Activated T-helper 9 cell treated with anti-CD3 and anti-CD28 coated beads, Interleukin-2, amount 50 U/mL, for 16 hours (primary cell): ENCODE measurements around the gene RXRA.
A peak's percentile ranks its signal among the peaks of the same experiment; 100 is the strongest.

ENCODE experiments used
- DNase-seq: peaks from one replicate; pipeline ENCODE4 v3.0.0-alpha.2; 2020; ENCODE audit warnings: low read depth

The RXRA gene

DNA sequence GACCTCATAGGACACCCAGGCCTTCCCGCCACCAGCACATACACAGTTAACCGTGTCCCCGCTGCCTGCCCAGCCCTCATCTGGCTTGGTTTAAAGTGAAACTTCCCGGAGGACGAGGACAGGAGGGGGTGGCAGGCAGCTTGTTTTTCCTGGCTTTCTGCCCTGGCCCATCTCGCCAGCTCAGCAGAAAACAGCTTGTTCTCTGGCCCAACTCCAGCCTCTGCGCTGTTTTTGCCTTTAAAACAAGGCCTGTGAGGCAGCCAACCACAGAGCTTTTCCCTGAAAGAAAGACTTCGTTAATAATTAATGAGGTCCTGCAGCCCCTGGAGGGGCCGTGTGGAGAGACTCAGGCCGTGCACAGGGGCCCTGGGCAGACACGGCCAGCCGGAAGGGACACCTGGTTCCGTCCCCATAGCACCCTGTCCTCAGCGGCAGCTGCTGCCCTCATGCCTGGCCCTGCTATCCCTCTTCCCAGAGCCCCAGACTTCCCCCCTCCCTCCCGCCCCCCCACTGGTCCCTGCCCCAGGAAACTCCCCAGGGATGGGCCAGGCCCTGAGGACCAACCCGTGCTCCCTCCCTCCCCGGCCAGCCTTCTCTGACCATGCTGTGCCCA is 108.7 kb downstream of the RXRA start:
- no peak for DNase-seq

- DNase-seq, result no peak
Observed at GRCh38 chr9:134435550-134436378, 109.5 kb downstream of the RXRA start.

GRCh38 chr9:134436379-134436762 is 110.1 kb downstream of the RXRA start:
- DNase-seq, result no peak

DNA sequence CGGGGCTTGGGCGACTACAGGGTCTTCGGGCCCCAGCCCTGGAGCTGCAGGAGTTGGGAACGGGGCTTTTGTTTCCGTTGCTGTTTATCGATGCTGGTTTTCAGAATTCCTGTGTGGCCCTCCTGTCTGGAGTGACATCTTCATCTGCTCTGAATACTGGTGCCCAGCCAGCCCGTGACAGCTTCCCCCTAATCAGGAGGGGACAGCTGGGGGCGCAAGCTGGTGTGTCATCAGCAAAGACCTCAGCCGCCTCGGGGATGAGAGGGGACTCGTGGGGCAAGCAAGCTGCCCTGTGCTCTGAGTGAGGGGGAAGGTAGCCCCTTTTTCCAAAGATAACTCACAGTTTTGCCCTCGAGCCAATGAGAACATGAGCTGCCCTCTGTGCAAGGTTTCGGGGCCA is 110.7 kb downstream of the RXRA start:
- DNase-seq, result no peak

DNA sequence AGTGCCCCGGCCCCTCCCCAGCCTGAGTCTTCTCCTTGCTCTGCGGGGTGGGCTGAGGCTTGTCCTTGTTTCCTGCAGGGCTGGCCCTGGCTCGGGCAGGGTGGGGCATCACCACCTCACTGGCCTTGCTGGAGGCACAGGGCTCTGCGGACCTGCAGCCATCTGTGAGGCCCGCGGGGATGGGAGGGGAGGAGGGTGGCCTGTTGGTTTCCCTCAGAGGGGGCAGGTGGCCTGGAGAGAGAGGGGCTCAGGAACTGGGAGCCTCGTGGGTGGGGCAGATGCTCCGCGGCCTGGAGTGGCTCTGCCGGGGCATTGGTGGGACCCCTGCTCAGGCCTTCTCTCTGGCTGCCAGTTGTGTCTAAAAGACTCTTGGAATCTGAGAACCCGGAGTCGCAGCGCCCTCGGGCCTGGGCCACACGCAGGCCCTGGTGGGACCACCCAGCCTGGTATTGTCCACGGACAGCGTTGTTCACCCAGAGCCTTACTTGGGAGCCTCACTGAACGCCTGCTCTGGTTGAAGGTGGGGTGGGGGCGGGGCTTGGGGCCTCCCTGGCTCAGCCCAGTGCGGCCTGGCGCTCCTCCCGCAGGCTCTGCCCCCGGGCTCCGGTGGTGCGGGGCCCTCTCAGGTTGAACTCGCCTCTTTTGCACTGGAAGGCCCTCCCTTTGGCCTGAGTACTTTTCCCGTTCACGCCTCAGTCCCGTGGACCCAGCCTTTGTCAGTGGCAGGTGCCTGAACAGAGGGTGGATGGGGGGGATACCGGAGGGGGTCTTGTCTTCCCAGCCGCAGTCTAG is 111.3 kb downstream of the RXRA start:
- DNase-seq, result no peak

DNA sequence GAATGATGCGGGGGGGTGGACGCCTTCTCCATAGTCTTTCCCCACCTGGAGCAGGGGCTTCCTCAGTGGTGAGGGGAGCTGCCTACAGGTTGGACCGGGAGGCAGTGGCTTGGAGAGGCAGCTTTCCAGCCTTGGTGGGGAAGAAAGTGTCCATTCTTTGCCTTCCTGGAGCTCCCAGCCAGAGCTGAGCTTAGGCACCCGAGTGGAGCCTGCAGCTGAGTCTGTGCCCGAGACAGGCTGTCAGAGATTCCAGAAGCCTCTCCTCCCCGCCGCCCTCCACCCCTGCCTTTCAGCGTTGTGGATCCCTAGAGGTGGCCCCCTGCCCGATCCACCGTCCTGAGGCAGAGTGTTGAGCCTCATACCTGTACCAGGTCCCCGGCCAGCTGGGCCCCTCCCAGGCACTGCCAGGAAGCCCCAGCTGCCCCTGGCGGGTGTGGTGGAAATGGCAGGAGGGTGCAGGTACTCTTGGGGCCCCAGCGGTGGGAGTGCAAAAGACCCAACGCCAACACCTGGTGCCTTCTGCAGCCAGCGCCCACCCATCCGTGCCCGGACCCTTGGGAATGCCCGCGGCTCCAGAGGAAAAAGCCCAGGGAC is 112.0 kb downstream of the RXRA start:
- no peak for DNase-seq

DNA sequence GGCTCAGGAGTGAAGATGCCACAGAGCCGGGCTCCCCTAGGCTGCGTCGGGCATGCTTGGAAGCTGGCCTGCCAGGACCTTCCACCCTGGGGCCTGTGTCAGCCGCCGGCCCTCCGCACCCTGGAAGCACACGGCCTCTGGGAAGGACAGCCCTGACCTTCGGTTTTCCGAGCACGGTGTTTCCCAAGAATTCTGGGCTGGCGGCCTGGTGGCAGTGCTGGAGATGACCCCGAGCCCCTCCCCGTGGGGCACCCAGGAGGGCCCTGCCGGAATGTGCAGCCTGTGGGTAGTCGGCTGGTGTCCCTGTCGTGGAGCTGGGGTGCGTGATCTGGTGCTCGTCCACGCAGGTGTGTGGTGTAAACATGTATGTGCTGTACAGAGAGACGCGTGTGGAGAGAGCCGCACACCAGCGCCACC is 113.1 kb downstream of the RXRA start:
- DNase-seq, result no peak

DNA sequence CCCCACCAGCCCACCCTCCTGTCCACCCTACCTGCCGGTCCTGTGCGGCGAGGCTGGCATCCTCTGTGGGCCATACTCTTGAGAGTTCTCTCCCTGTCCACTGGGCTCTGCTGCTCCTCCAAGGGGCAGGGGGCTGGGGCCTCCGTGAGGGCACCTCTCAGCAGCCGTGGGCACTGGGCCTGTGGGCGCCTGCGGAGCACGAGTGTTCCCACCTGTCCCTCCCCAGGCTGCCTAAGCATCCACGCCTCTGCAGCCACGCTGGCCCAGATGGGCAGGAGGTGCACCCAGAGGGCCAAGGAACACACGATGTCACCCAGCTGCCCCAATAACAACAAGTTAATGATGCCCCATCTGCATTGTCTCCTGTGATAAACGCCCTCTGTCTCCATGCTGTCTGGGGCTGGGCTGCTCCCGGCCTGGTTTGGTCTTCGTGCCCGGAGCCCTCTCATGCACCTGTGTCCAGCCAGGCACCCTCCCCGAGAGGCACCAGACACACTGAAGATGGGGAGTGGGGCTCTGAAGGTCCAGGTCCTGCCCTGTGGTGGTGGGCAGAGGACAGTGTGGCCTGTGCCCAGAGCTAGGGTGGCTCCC is 114.5 kb downstream of the RXRA start:
- no peak for DNase-seq

- no peak for DNase-seq
Observed at GRCh38 chr9:134441227-134442084, 115.2 kb downstream of the RXRA start.

GRCh38 chr9:134442085-134442474 is 115.8 kb downstream of the RXRA start:
- no peak for DNase-seq

DNA sequence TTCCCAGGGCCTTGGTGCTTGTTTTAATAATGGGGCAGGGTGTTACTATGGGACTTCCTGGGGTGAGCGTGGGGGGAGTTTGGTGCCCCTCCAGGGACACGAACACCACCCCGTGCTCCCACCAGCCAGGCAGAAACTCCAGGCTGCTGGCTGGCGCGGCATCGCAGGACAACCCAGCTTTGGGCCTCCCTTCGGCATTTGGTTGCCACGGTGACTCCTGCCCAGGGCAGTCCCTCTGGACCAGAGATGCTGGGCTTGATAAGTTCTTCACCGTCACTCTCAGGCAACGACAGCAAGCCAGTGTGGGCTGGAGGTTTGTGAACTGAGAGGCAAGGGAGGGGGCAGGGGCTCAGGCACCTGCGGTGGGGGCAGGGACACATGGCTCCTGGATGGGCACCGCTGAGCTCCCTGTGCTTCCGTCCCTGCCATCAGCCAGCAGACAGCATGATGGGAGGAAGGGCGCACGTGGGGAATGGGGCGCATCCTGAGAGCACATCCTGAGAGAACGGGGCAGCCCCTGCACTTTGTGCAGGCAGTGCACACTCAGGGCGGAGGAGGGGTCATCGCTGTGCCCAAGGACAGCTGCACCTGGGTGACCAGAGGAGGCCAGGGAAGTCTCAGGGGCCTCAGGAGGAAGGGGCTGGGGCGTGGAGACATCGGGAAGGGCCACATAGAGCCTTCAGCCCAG is 116.4 kb downstream of the RXRA start:
- no peak for DNase-seq

DNA sequence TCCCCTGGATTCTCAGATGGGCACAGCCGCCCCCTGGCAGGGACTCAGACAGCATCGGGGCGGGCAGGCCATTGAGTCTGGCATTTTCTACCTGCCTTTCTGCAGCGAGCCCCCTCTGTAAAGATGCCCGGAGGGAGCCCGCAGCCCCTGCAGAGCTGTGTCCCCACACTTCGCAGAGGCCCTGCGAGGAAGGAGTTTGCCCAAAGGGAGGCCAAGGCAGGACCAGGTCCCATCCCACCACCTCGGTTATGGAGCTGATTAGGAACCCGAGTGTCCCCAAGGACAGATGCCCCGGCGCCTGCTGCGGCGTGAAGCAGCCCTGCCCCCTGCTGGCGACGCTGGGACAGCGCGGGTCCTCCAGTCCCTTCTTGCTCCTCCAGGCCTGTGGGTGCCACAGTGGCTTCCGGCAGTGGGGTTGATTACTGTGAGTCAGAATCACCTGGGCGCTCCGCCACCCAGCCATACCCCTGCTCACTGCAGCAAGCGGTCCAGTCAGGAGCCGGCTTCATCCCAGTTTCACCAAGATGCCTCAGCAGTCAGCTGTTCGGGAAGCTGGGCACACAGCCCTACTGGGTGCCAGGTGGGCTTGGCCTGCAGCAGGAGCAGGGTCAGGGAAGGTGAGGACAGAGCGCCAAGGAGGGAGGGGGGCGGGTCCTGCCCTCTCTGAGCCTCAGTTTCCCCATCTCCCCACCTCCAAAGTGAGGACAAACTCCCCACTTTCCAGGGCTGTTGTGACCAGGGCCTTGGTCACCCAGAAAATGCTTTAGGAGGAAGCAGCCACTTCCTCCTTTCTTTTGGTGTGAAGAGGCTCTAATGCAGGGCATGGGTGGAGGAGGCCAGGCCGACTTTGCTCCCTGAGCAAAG is 117.2 kb downstream of the RXRA start:
- peak; percentile 79 for DNase-seq

DNA sequence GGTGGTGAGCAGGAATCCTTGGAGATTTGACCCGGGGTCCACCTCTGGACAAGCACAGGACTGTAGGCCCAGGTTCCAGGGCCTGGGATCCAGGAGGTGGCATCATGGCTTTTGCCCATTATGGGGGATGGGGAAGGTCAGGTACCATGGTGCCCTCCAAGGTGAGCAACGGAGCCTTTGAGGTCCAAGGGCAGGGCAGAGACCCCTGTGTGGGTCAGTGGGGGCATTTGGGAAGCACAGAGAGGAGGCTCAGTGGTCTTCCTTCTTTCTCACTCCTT is 117.7 kb downstream of the RXRA start:
- no peak for DNase-seq

GRCh38 chr9:134445000-134445399 is 118.7 kb downstream of the RXRA start:
- no peak for DNase-seq

DNA sequence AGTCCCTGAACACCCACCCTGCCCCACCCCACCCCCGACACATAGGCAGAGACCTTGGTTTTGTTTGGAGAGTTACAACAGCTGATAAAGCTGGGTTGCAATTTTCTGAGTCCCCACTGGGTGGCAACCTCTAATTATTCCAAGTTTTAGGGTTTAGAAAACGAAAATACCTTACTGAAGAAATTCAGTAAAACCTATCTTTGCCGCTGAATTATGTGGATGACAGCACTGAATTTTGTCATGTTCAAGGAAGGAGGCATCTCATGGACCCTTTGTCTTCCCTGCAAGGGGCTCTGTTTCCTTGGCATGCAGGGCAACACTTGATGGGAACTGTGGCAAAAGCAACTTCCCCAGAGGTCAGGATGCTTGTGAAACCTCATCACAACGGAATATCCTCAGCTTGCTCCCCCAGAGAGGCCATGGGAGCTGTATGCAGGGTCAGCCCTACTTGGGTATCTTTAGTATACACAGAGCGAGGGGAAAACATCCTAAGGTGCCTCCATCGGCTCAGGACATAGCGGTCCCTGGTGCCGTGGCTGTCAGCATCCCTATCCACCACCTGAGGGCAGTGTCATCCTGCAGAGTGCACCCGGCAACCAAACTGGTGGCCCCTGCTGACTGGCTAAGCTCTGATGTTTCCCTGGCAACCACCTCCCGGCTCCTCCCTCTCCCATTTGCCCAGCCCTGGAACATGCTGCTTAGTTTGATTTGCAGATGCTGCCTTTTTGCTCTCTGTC is 123.1 kb downstream of the RXRA start:
- peak; percentile 69 for DNase-seq

GRCh38 chr9:134451700-134452458 is 125.6 kb downstream of the RXRA start:
- no peak for DNase-seq

DNA sequence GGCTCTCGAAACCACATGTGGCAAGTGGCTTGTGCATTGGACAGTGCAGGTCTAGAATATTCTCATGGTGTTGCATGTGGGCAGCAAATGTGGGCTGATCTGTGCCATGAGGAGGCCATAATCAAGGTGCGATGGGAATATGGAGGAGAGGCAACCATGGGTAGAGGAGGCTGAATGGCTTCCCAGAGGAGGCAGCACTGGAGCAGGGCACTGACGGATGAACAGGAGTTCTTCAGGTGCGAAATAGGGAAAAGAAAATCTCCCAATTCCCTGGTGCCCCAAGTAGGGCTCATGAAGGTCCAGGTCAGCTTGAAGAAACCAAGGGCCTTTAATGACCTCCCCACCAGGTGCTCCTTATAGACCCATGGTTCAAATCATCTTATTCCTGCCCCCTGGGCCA is 126.5 kb downstream of the RXRA start:
- no peak for DNase-seq

DNA sequence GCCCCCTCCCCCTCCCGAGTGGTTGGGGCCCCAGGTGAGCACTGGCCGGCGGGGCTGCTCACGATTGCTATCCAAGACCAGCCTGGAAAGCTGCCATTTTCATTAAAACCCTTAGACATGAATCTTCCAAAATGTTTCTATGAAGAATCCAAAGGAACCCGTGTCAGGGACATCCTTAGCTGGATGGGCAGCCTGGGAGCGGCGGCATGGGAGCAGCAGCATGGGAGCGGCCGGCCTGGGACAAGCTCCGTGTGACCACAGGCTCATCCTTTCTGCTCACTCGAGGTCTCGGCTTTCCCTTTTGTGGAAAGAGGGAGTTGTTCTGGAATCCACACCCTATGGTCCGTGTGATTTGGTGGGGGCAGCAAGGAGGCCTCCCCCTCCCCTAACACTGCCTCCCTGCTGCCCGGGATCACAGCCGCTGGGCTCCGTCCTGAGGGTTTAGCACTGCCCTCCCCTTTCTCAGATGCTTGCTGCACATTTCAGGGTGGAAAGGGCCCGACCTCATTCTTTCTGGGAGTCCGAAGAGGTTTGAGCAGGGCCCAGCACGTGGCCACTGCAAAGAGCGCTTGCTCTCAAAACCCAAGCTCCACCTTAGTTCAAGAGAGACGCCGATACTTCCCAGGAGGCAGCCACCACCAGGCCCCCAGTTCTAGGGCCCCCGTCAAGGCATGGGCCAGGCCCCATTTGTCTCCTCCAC is 127.7 kb downstream of the RXRA start:
- DNase-seq, result no peak
